Stomach smooth muscle (tissue), 2 donors: ENCODE results near the gene PRR14L.
A peak's percentile ranks its signal among the peaks of the same experiment; 100 is the strongest.

Source experiments
- H3K27ac ChIP-seq: one replicate; pipeline ENCODE4 v1.7.0; 2013; ENCODE audit warnings: mild to moderate bottlenecking, low read length, inconsistent platforms
- H3K27me3 ChIP-seq, 2 donors: one replicate each; pipeline ENCODE4 v1.7.0; 2013; ENCODE audit warnings: low read length in 2 of 2; ENCODE audit not compliant: insufficient read depth in 2 of 2, control insufficient read depth in 1 of 2
- H3K36me3 ChIP-seq, 2 donors: one replicate each; pipeline ENCODE4 v1.7.0; 2013; ENCODE audit warnings: low read length in 2 of 2; ENCODE audit not compliant: control insufficient read depth in 2 of 2, insufficient read depth in 2 of 2
- H3K4me1 ChIP-seq: one replicate; pipeline ENCODE4 v1.7.0; 2013; ENCODE audit warnings: low read length; ENCODE audit not compliant: control insufficient read depth, insufficient read depth
- H3K4me3 ChIP-seq, 2 donors: one replicate each; pipeline ENCODE4 v1.7.0; 2013; ENCODE audit warnings: low read length in 2 of 2
- H3K9ac ChIP-seq, 2 donors: one replicate each; pipeline ENCODE4 v1.7.0; 2013; ENCODE audit warnings: low read length in 2 of 2, mild to moderate bottlenecking in 1 of 2
- H3K9me3 ChIP-seq, 2 donors: one replicate each; pipeline ENCODE4 v1.7.0; 2013; ENCODE audit warnings: low read length in 2 of 2; ENCODE audit not compliant: control insufficient read depth in 2 of 2
- donor health status: healthy.
- donor health status: Pancreatic carcinoma.

PRR14L gene

DNA sequence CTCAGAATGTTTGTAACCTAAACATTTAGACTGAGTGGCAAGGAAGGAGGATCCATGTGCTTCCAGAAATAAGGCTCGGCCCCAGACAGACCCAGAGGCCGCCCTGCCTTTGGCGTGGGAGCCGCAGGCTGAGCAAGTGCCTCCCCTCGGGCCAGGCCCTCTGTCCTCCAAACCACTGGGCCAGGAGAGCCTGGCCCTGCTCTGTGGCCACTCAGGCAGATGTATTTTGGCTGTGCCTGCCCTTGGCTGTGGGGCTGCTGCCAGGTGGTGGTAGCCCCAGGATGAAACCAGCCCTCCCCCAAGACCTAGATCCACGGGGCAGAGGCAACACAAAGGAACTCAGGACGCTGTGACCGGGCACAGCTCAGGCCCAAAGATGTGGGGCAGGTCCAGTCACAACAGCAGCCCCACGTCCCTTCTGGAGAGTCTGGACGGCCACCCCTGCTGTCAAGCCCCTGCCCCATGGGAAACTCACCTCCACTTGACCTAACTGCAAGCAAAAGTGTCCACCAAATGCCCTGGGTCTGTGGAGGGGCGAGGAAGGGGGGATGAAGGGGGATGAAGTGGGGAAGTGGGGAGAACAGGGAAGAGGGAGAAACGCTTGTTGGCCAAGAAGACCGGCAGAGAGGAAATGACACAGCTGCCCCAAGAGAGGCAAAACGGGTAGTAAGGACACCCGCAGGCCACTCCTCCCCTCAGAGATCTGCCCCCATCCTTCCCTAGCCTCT is 111.9 kb downstream of the PRR14L start:
- Histone ChIP-seq H3K27ac (peak overlapping the region; percentile 46), H3K36me3 (no peaks in the 10 kb centered on the region), H3K4me1 (peaks cover 7% of the 10 kb centered on the region), H3K4me3 (peak overlapping the region in 1 of 2 donors; percentile 22), H3K9ac (peak overlapping the region in 1 of 2 donors; percentile 37), H3K9me3 (no peaks in the 10 kb centered on the region), H3K27me3 (no peaks in the 10 kb centered on the region)

DNA sequence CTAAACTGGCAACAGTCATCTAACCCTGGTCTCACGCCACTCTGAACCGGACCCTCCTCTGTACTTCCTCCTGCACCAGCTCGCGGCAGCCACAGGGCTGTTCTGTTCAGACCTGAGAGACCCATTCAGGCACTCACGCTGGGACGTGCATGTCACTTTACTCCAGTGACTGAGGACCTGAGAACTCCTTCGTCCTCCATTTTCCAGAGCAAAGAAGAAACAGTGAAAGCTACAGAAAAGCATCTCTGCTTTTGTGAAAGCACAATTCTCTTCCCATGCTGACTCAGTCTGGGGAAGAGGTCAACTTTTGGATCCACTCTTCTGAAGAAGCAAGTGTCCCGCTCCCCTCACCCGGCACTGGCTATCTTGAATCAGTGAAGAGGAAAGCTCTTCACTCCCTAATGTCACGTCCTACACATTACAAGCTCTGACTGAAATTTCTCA is 112.5 kb downstream of the PRR14L start:
- H3K27me3 ChIP-seq = no peaks in the 10 kb centered on the region
- H3K4me3 ChIP-seq = no peak overlapping the region
- peaks cover 7% of the 10 kb centered on the region for H3K4me1 ChIP-seq
- peak overlapping the region; percentile 46 for H3K27ac ChIP-seq
- H3K9me3 ChIP-seq = no peaks in the 10 kb centered on the region
- peak overlapping the region in 1 of 2 donors; percentile 37 for H3K9ac ChIP-seq
- H3K36me3 ChIP-seq = no peaks in the 10 kb centered on the region

DNA sequence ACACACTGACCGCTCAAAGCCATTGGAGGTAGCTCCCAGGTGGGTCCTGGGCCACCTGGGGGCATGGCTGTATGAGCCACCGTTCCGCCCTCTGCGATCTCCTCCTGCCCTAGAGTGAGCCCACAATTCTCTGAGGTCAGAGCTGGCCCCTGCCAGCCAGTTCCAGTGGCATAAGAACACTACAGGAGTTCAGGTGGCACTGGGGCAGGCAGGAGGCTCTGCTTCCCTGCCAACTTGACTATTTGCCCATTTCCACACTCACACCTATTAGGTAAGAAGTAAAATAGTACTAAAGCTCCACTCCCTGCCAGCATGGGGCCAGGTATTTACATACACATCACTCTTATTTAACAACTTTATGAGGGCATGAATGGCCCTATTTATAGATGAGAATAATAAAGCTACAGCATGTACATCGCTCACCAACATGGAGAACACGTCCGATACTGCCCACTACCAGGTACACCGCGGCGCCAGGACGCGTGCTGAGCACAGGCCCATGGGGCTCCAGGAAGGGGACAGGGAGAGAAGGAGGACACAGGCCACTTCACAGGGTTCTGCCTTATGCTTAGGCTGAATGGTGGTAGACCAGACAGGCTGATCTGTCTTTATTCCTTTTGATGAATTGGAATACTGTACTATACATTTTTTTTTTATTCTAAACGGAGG is 114.2 kb downstream of the PRR14L start:
- H3K27me3 ChIP-seq = no peaks in the 10 kb centered on the region
- H3K4me1 ChIP-seq = peaks cover 15% of the 10 kb centered on the region
- no peak overlapping the region for H3K4me3 ChIP-seq
- no peak overlapping the region for H3K9ac ChIP-seq
- H3K36me3 ChIP-seq = no peaks in the 10 kb centered on the region
- no peaks in the 10 kb centered on the region for H3K9me3 ChIP-seq
- H3K27ac ChIP-seq = no peak overlapping the region

DNA sequence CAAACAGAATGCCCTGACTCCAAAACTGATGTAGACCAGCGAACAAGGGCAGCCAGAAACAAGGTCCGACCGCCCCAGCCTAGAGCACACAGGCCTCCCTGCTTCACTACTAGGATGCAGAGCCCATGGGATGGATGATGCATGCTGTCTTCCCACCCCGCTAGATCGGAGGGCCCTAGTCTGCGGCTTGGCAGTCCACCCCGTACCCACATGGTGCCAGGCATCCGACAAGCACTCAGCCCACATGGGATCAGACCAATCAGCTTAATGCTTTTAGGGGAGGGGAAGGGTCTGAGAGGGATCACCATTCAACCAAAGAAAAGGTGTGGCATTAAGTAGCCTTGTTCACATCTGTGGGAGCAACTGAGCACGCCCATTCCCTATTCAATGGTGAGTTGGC is 118.5 kb downstream of the PRR14L start:
- Histone ChIP-seq H3K9me3 (no peaks in the 10 kb centered on the region), H3K4me3 (peak overlapping the region; percentile 79 to 83), H3K9ac (peak overlapping the region in 1 of 2 donors; percentile 73), H3K27ac (peak overlapping the region; percentile 73), H3K4me1 (peaks cover 47% of the 10 kb centered on the region), H3K27me3 (no peaks in the 10 kb centered on the region), H3K36me3 (peaks cover 2% of the 10 kb centered on the region in 2 donors)
